GM12875 (cell line): ENCODE measurements around the gene NDUFB11.

Experiments used
- H3K4me3 ChIP-seq: one replicate; pipeline ENCODE4 v1.5.1; 2011; ENCODE audit warnings: low read depth, low read length, control low read depth
- CTCF ChIP-seq: IDR thresholded peaks from 2 replicates; pipeline ENCODE4 v1.5.1; 2011; ENCODE audit warnings: low read depth, mild to moderate bottlenecking, control low read depth, inconsistent platforms, low read length, moderate library complexity, borderline replicate concordance; ENCODE audit not compliant: insufficient read depth

NDUFB11 gene

GRCh38 chrX:47160781-47161180, 16.3 kb upstream of the NDUFB11 start:
- no peak overlapping the region for H3K4me3 ChIP-seq
- TF ChIP-seq CTCF: no peak

- TF ChIP-seq CTCF: no peak
Observed at GRCh38 chrX:47158781-47159180, 14.3 kb upstream of the NDUFB11 start.

GRCh38 chrX:47158131-47158530, 13.6 kb upstream of the NDUFB11 start:
- 0 out of 2 replicates have a peak, but pooled peaks have one; percentile 7 for TF ChIP-seq CTCF

More at GRCh38 chrX:47158781-47159180, 14.3 kb upstream of the NDUFB11 start:
- no peak overlapping the region for H3K4me3 ChIP-seq

GRCh38 chrX:47156611-47157520, 12.4 kb upstream of the NDUFB11 start:
- no peak for TF ChIP-seq CTCF
- H3K4me3 ChIP-seq: no peak overlapping the region

More at GRCh38 chrX:47158131-47158530, 13.6 kb upstream of the NDUFB11 start:
- no peak overlapping the region for H3K4me3 ChIP-seq

GRCh38 chrX:47151435-47151834, 6.9 kb upstream of the NDUFB11 start:
- TF ChIP-seq CTCF: no peak
- H3K4me3 ChIP-seq: no peak overlapping the region

- TF ChIP-seq CTCF: no peak
Observed at GRCh38 chrX:47148946-47149345, 4.4 kb upstream of the NDUFB11 start.

More at GRCh38 chrX:47148946-47149345, 4.4 kb upstream of the NDUFB11 start:
- H3K4me3 ChIP-seq: no peak overlapping the region
